IMR-90 (cell line): ENCODE measurements around the gene GNL3L. TPM values are rescaled to one million over a fixed set of nuclear protein-coding genes. Genes with fewer than 3 reads are reported as not detected.

Experiments used
- ATAC-seq: fragments of 200-7000 bp; cut with Tn5 transposase; 2 replicates; pipeline ENCODE4 v1.9.1; 2020; ENCODE audit warnings: low read depth, mild to moderate bottlenecking, moderate library complexity
- BruUV-seq: library from RNA; stranded (reverse); fragments of 400-500 nt; replicated peaks from 2 replicates; lab custom pipeline; 2021; lab: Mats Ljungman, UMichigan
- CTCF ChIA-PET: fragments of 300-600 bp; formaldehyde crosslinking; extraction: SDS; loops from one replicate; lab custom pipeline; 2021; ENCODE audit warnings: antibody characterized with exemption; lab: Yijun Ruan, JAX
- POLR2A ChIA-PET: fragments of 300-600 bp; sonication (Branson Sonifier 250); formaldehyde crosslinking; loops from one replicate; lab custom pipeline; 2022; ENCODE audit warnings: antibody characterized with exemption; ENCODE audit not compliant: unreplicated experiment; lab: Charles Lee
- DNase-seq: peaks from one replicate; pipeline ENCODE4 v3.0.0; 2013
- H2AFZ ChIP-seq: replicated peaks from 2 replicates; pipeline ENCODE3; 2013; ENCODE audit warnings: low read length, mild to moderate bottlenecking; ENCODE audit not compliant: poor library complexity
- H2AK5ac ChIP-seq: 2 replicates; pipeline ENCODE4 v1.6.1; 2013; ENCODE audit warnings: low read depth, low read length, inconsistent platforms
- H2AK9ac ChIP-seq: replicated peaks from 2 replicates; pipeline ENCODE3; 2013; ENCODE audit warnings: mild to moderate bottlenecking, low read depth, low read length, moderate library complexity; ENCODE audit not compliant: poor library complexity
- H2BK120ac ChIP-seq: 2 replicates; pipeline ENCODE4 v1.6.1; 2013; ENCODE audit warnings: low read depth, low read length, inconsistent platforms
- H2BK15ac ChIP-seq: 3 replicates; pipeline ENCODE4 v1.6.1; 2013; ENCODE audit warnings: low read depth, low read length, inconsistent platforms
- H2BK20ac ChIP-seq: 2 replicates; pipeline ENCODE4 v1.6.1; 2013; ENCODE audit warnings: low read depth, mild to moderate bottlenecking, inconsistent platforms, low read length, moderate library complexity
- H2BK5ac ChIP-seq: 2 replicates; pipeline ENCODE4 v1.6.1; 2013; ENCODE audit warnings: mild to moderate bottlenecking, low read depth, low read length, inconsistent platforms; ENCODE audit not compliant: poor library complexity, severe bottlenecking
- H3K14ac ChIP-seq: replicated peaks from 2 replicates; pipeline ENCODE4 v1.6.1; 2013; ENCODE audit warnings: low read depth, low read length, inconsistent platforms
- H3K18ac ChIP-seq: 2 replicates; pipeline ENCODE4 v1.6.1; 2013; ENCODE audit warnings: low read depth, low read length, control low read depth
- H3K23ac ChIP-seq: 2 replicates; pipeline ENCODE4 v1.6.1; 2013; ENCODE audit warnings: low read depth, low read length, inconsistent platforms
- H3K27ac ChIP-seq: 2 replicates; pipeline ENCODE4 v1.5.1; 2013; ENCODE audit warnings: mild to moderate bottlenecking, control low read depth, low read length; ENCODE audit not compliant: insufficient read depth
- H3K27me3 ChIP-seq: 2 replicates; pipeline ENCODE4 v1.6.1; 2013; ENCODE audit warnings: low read length; ENCODE audit not compliant: control insufficient read depth, insufficient read depth
- H3K36me3 ChIP-seq: 2 replicates; pipeline ENCODE4 v1.6.1; 2013; ENCODE audit warnings: low read length, mixed read lengths; ENCODE audit not compliant: control insufficient read depth, insufficient read depth
- H3K4ac ChIP-seq: 2 replicates; pipeline ENCODE4 v1.6.1; 2013; ENCODE audit warnings: low read depth, low read length, inconsistent platforms
- H3K4me1 ChIP-seq: 2 replicates; pipeline ENCODE4 v1.6.1; 2013; ENCODE audit warnings: low read length, mixed read lengths; ENCODE audit not compliant: control insufficient read depth, insufficient read depth
- H3K4me2 ChIP-seq: 2 replicates; pipeline ENCODE4 v1.6.1; 2013; ENCODE audit warnings: low read depth, mild to moderate bottlenecking, control low read depth, low read length, moderate library complexity
- H3K4me3 ChIP-seq: 2 replicates; pipeline ENCODE4 v1.5.1; 2013; ENCODE audit warnings: low read depth, mild to moderate bottlenecking, control low read depth, low read length, moderate library complexity; ENCODE audit not compliant: insufficient read depth
- H3K56ac ChIP-seq: 2 replicates; pipeline ENCODE4 v1.6.1; 2013; ENCODE audit warnings: low read length, inconsistent platforms; ENCODE audit not compliant: insufficient read depth; ENCODE audit errors: extremely low read depth
- H3K79me1 ChIP-seq, 2 experiments: 2 replicates each; pipeline ENCODE4 v1.6.1; 2013; ENCODE audit warnings: low read length in 2 of 2, inconsistent platforms in 1 of 2, low read depth in 1 of 2
- H3K9ac ChIP-seq: 2 replicates; pipeline ENCODE4 v1.6.1; 2013; ENCODE audit warnings: low read depth, low read length, control low read depth
- H3K9me1 ChIP-seq: 2 replicates; pipeline ENCODE4 v1.6.1; 2013; ENCODE audit warnings: low read length, inconsistent platforms; ENCODE audit not compliant: insufficient read depth
- H3K9me3 ChIP-seq: 2 replicates; pipeline ENCODE4 v1.6.1; 2013; ENCODE audit warnings: low read length; ENCODE audit not compliant: control insufficient read depth, insufficient read depth
- H4K20me1 ChIP-seq: 2 replicates; pipeline ENCODE4 v1.6.1; 2013; ENCODE audit warnings: low read length, inconsistent platforms; ENCODE audit not compliant: insufficient read depth
- H4K5ac ChIP-seq: 2 replicates; pipeline ENCODE4 v1.6.1; 2013; ENCODE audit warnings: mild to moderate bottlenecking, low read depth, low read length, control low read depth
- H4K8ac ChIP-seq, 2 experiments: 2 replicates each; pipeline ENCODE4 v1.6.1; 2013; ENCODE audit warnings: low read depth in 2 of 2, low read length in 2 of 2, control low read depth in 1 of 2, inconsistent platforms in 1 of 2
- H4K91ac ChIP-seq: 2 replicates; pipeline ENCODE4 v1.6.1; 2013; ENCODE audit warnings: low read depth, low read length, inconsistent platforms; ENCODE audit not compliant: insufficient read depth
- BHLHE40 ChIP-seq: fragments of 150-350 bp; IDR thresholded peaks from 2 replicates; pipeline ENCODE4 v1.6.1; 2016; ENCODE audit warnings: mild to moderate bottlenecking, low read depth, low read length
- CHD1 ChIP-seq: IDR thresholded peaks from 2 replicates; pipeline ENCODE4 v1.6.1; 2012; ENCODE audit warnings: low read depth, low read length, improper control_type of control experiment
- MXI1 ChIP-seq: IDR thresholded peaks from 2 replicates; pipeline ENCODE4 v1.6.1; 2012; ENCODE audit warnings: low read depth, mild to moderate bottlenecking, low read length, moderate library complexity, borderline replicate concordance
- POLR2A ChIP-seq: IDR thresholded peaks from 2 replicates; pipeline ENCODE4 v1.6.1; 2012; ENCODE audit warnings: mild to moderate bottlenecking, low read depth, low read length
- RCOR1 ChIP-seq: IDR thresholded peaks from 2 replicates; pipeline ENCODE4 v1.6.1; 2012; ENCODE audit warnings: mild to moderate bottlenecking, low read length, improper control_type of control experiment; ENCODE audit not compliant: insufficient replicate concordance
- RFX5 ChIP-seq: IDR thresholded peaks from 2 replicates; pipeline ENCODE4 v1.8.0; 2012; ENCODE audit warnings: low read depth, mild to moderate bottlenecking, low read length, moderate library complexity
- USF2 ChIP-seq: fragments of 150-350 bp; IDR thresholded peaks from 2 replicates; pipeline ENCODE4 v1.6.1; 2017; ENCODE audit warnings: mild to moderate bottlenecking, antibody characterized with exemption, low read length, low read depth
- WGBS, 2 experiments: methylation state at CpG; one replicate each; pipeline versions ENCODE4 v1.1.5 to v1.1.7; 2013; ENCODE audit warnings: missing lambda C conversion rate in 2 of 2; ENCODE audit not compliant: insufficient read length in 1 of 2; ENCODE audit errors: extremely low coverage in 2 of 2; 5-methylcytosine and 5-hydroxymethylcytosine counted together
- dilution Hi-C: fragments of 300-500 bp; cut with HindIII; formaldehyde crosslinking; loops from one replicate; pipeline ENCODE4 v1.14.3; 2018; ENCODE audit warnings: low sequenced_read_pairs; ENCODE audit not compliant: unreplicated experiment
- in situ Hi-C: fragments of 300-500 bp; cut with MboI; formaldehyde crosslinking; loops from 3 replicates; pipeline ENCODE4 v1.14.3; 2019; ENCODE audit warnings: low sequenced_read_pairs, inconsistent platforms, mixed read lengths
- intact Hi-C: fragments of 100-400 bp; cut with micrococcal nuclease; formaldehyde crosslinking; loops from 2 replicates; pipeline ENCODE4 v1.10.0; 2022
- polyA plus RNA-seq, 3 experiments: library from polyadenylated mRNA; depleted of rRNA; stranded (reverse); fragments of >200 nt; gene quantifications; 2 replicates each; pipeline ENCODE4 v1.2.3, GENCODE V29; 2012; ENCODE audit warnings: low replicate concordance in 1 of 3
- total RNA-seq: library from RNA; depleted of rRNA; stranded (reverse); fragments of >200 nt; gene quantifications from 2 replicates; pipeline ENCODE4 v1.2.3, GENCODE V29; 2012

The GNL3L gene
- total and polyA plus RNA-seq, 2 of the 4 experiments (the other 2 are of a cell fraction) = 16.5 to 48.8 TPM

- no CpG with 5 or more reads among the region's 5 CpGs for WGBS, 2 experiments
- no TSS peak for BruUV-seq
Observed at GRCh38 chrX:54564936-54565335, 34.9 kb downstream of the GNL3L start.

More at GRCh38 chrX:54564936-54565335, 34.9 kb downstream of the GNL3L start:
- Histone ChIP-seq H3K27me3 (no peaks in the 10 kb centered on the region), H3K27ac (no peak overlapping the region), H3K4me3 (no peak overlapping the region), H3K4me2 (no peak overlapping the region), H4K91ac (no peak overlapping the region), H2BK120ac (no peak overlapping the region), H3K56ac (no peak overlapping the region), H2AFZ (no peak overlapping the region), H3K79me1 (no peaks in the 10 kb centered on the region), H3K14ac (no peak overlapping the region), H2AK9ac (no peak overlapping the region), H2BK20ac (no peak overlapping the region), H2BK15ac (no peak overlapping the region), H3K4ac (no peak overlapping the region), H3K9me3 (no peaks in the 10 kb centered on the region), H3K9me1 (no peaks in the 10 kb centered on the region), H3K36me3 (peaks cover 11% of the 10 kb centered on the region), H2AK5ac (no peak overlapping the region), H2BK5ac (no peak overlapping the region), H3K4me1 (no peaks in the 10 kb centered on the region), H4K20me1 (no peaks in the 10 kb centered on the region), H4K8ac (no peak overlapping the region), H3K23ac (no peak overlapping the region), H4K5ac (no peak overlapping the region), H3K9ac (no peak overlapping the region), H3K18ac (no peak overlapping the region)
- in situ Hi-C loops (no loop called here), intact Hi-C loops (no loop called here), dilution Hi-C loops (no loop called here)
- POLR2A ChIA-PET = no interaction called here
- CTCF ChIA-PET = no interaction called here
- peak; percentile 24 for DNase-seq
- TF ChIP-seq RFX5 (no peak), USF2 (no peak), MXI1 (no peak), RCOR1 (no peak), CHD1 (no peak), POLR2A (no peak), BHLHE40 (no peak)
- no peak; the same call in 1 of the 2 replicates for ATAC-seq
